NOMO-1 treated with dmso at 0.1 percent for 144 hours (cell line): Measurements from ENCODE around the gene TOR2A.

ENCODE experiments used
- DNase-seq: peaks from one replicate; lab custom pipeline; 2025; ENCODE audit not compliant: unreplicated experiment; lab: John Stamatoyannopoulos, UW

The TOR2A gene

GRCh38 chr9:127700594-127701255 lies 34.4 kb downstream of the TOR2A start:
- no peak for DNase-seq

- no peak for DNase-seq
Observed at GRCh38 chr9:127700140-127700539, 35.0 kb downstream of the TOR2A start.

GRCh38 chr9:127698985-127699670 lies 36.0 kb downstream of the TOR2A start:
- peak; percentile 87 for DNase-seq

- no peak for DNase-seq
Observed at GRCh38 chr9:127698386-127698785, 36.7 kb downstream of the TOR2A start.

GRCh38 chr9:127697575-127697974 lies 37.5 kb downstream of the TOR2A start:
- DNase-seq = no peak

GRCh38 chr9:127694890-127695720 lies 40.0 kb downstream of the TOR2A start:
- no peak for DNase-seq

GRCh38 chr9:127693697-127694096 lies 41.4 kb downstream of the TOR2A start:
- DNase-seq = no peak

- DNase-seq = no peak
Observed at GRCh38 chr9:127693143-127693542, 42.0 kb downstream of the TOR2A start.

GRCh38 chr9:127692071-127692470 lies 43.0 kb downstream of the TOR2A start:
- DNase-seq = no peak

- DNase-seq = no peak
Observed at GRCh38 chr9:127690735-127691134, 44.4 kb downstream of the TOR2A start.

- DNase-seq = no peak
Observed at GRCh38 chr9:127689329-127690000, 45.6 kb downstream of the TOR2A start.

- DNase-seq = no peak
Observed at GRCh38 chr9:127686461-127687393, 48.4 kb downstream of the TOR2A start.

GRCh38 chr9:127684576-127684975 lies 50.5 kb downstream of the TOR2A start:
- DNase-seq = no peak

GRCh38 chr9:127683723-127684122 lies 51.4 kb downstream of the TOR2A start:
- no peak for DNase-seq

GRCh38 chr9:127682351-127683136 lies 52.5 kb downstream of the TOR2A start:
- no peak for DNase-seq
